DOHH2 (cell line): ENCODE results near the gene PATZ1.

ENCODE experiments used
- H3F3A ChIP-seq: fragments of 200-600 bp; sonication (generic), shearing (Covaris generic); 2 replicates; pipeline ENCODE4 v1.6.0; 2016; ENCODE audit warnings: antibody characterized with exemption, mild to moderate bottlenecking; ENCODE audit not compliant: control insufficient read depth, insufficient read depth
- H3K27ac ChIP-seq: fragments of 200-600 bp; sonication (generic); 2 replicates; pipeline ENCODE4 v1.5.1; 2014; ENCODE audit warnings: low read depth, mild to moderate bottlenecking, low read length, moderate library complexity
- H3K27me3 ChIP-seq: fragments of 200-600 bp; sonication (generic); 2 replicates; pipeline ENCODE4 v1.6.1; 2014; ENCODE audit warnings: mild to moderate bottlenecking, low read length, mixed read lengths; ENCODE audit not compliant: control insufficient read depth
- H3K36me3 ChIP-seq: fragments of 200-600 bp; sonication (generic); 2 replicates; pipeline ENCODE4 v1.6.1; 2014; ENCODE audit warnings: mild to moderate bottlenecking, low read length, moderate library complexity, mixed read lengths; ENCODE audit not compliant: control insufficient read depth
- H3K4me1 ChIP-seq: fragments of 200-600 bp; sonication (generic); 2 replicates; pipeline ENCODE4 v1.6.1; 2014; ENCODE audit warnings: mild to moderate bottlenecking, low read length, mixed read lengths; ENCODE audit not compliant: control insufficient read depth
- H3K4me2 ChIP-seq: fragments of 200-600 bp; sonication (generic); 2 replicates; pipeline ENCODE4 v1.6.0; 2014; ENCODE audit warnings: mild to moderate bottlenecking, low read length, moderate library complexity
- H3K4me3 ChIP-seq: fragments of 200-600 bp; sonication (generic); 2 replicates; pipeline ENCODE4 v1.5.1; 2014; ENCODE audit warnings: mild to moderate bottlenecking, low read length, mixed read lengths
- H3K79me2 ChIP-seq: fragments of 200-600 bp; sonication (generic); 2 replicates; pipeline ENCODE4 v1.6.1; 2014; ENCODE audit warnings: mild to moderate bottlenecking, low read length, mixed read lengths; ENCODE audit not compliant: control insufficient read depth
- H3K9me2 ChIP-seq: fragments of 200-600 bp; sonication (generic); replicated peaks from 2 replicates; pipeline ENCODE4 v1.6.1; 2014; ENCODE audit warnings: mild to moderate bottlenecking, low read length, mixed read lengths; ENCODE audit not compliant: control insufficient read depth
- H3K9me3 ChIP-seq: fragments of 200-600 bp; sonication (generic); 2 replicates; pipeline ENCODE4 v1.6.1; 2014; ENCODE audit warnings: antibody characterized with exemption, low read length, mixed read lengths; ENCODE audit not compliant: control insufficient read depth, insufficient read depth
- H4K20me1 ChIP-seq: fragments of 200-600 bp; sonication (generic); 2 replicates; pipeline ENCODE4 v1.6.0; 2014; ENCODE audit warnings: low read depth, mild to moderate bottlenecking, antibody characterized with exemption, low read length, moderate library complexity; ENCODE audit not compliant: control insufficient read depth, insufficient read depth
- EZH2phosphoT487 ChIP-seq: fragments of 200-600 bp; sonication (generic); IDR thresholded peaks from 2 replicates; pipeline ENCODE4 v1.6.1; 2017; ENCODE audit warnings: borderline replicate concordance, mild to moderate bottlenecking, antibody characterized with exemption, low read length, moderate library complexity, mixed read lengths
- TF ChIP-seq, protein P1 (sequence below): fragments of 200-600 bp; sonication (generic); IDR thresholded peaks from one replicate; pipeline ENCODE4 v1.5.1; 2014; ENCODE audit warnings: antibody characterized with exemption, mild to moderate bottlenecking, low read depth, low read length; ENCODE audit not compliant: poor library complexity, severe bottlenecking

PATZ1 gene

GRCh38 chr22:31334329-31334728, 11.8 kb downstream of the PATZ1 start:
- H3K4me3 ChIP-seq = no peak overlapping the region
- no peaks in the 10 kb centered on the region; the same call in 1 of the 2 replicates for H4K20me1 ChIP-seq
- H3K9me3 ChIP-seq = no peaks in the 10 kb centered on the region
- H3K27me3 ChIP-seq = no peaks in the 10 kb centered on the region
- no peaks in the 10 kb centered on the region for H3K4me1 ChIP-seq
- no peaks in the 10 kb centered on the region for H3K9me2 ChIP-seq
- TF ChIP-seq EZH2phosphoT487 = no peak
- TF ChIP-seq, protein P1, sequence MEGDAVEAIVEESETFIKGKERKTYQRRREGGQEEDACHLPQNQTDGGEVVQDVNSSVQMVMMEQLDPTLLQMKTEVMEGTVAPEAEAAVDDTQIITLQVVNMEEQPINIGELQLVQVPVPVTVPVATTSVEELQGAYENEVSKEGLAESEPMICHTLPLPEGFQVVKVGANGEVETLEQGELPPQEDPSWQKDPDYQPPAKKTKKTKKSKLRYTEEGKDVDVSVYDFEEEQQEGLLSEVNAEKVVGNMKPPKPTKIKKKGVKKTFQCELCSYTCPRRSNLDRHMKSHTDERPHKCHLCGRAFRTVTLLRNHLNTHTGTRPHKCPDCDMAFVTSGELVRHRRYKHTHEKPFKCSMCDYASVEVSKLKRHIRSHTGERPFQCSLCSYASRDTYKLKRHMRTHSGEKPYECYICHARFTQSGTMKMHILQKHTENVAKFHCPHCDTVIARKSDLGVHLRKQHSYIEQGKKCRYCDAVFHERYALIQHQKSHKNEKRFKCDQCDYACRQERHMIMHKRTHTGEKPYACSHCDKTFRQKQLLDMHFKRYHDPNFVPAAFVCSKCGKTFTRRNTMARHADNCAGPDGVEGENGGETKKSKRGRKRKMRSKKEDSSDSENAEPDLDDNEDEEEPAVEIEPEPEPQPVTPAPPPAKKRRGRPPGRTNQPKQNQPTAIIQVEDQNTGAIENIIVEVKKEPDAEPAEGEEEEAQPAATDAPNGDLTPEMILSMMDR = no peak
- H3F3A ChIP-seq = no peaks in the 10 kb centered on the region; the same call in 1 of the 2 replicates
- peaks cover 92% of the 10 kb centered on the region for H3K36me3 ChIP-seq
- H3K27ac ChIP-seq = no peak overlapping the region
- H3K4me2 ChIP-seq = no peak overlapping the region
- peaks cover 73% of the 10 kb centered on the region for H3K79me2 ChIP-seq

DNA sequence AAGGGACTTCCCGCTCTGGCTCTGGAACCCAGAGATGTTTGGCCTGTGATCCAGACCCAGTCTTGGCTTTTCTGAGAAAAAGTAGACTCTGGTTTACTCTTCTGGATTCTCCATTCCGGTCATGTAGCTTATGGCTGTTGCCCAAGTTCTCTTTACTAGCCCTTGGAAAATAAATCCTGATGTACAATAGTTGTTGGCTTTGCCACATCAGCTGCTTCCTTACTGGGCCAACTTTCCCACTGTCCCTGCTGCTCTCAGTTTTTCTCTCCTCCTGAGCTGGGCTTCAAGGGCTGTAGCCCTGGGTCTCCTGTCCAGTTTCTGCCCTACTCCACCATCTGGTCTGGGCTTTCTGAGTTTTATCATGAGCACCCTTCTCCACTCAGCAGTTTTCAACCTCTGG, 12.5 kb downstream of the PATZ1 start:
- Histone ChIP-seq H3K4me3 (no peak overlapping the region), H3K27ac (no peak overlapping the region), H3F3A (no peaks in the 10 kb centered on the region; the same call in 1 of the 2 replicates), H3K4me2 (no peak overlapping the region), H3K9me2 (no peaks in the 10 kb centered on the region), H4K20me1 (no peaks in the 10 kb centered on the region; the same call in 1 of the 2 replicates), H3K27me3 (no peaks in the 10 kb centered on the region), H3K9me3 (no peaks in the 10 kb centered on the region), H3K79me2 (peaks cover 66% of the 10 kb centered on the region), H3K4me1 (no peaks in the 10 kb centered on the region), H3K36me3 (peaks cover 92% of the 10 kb centered on the region)
- TF ChIP-seq, protein P1 = no peak
- TF ChIP-seq EZH2phosphoT487 = no peak

DNA sequence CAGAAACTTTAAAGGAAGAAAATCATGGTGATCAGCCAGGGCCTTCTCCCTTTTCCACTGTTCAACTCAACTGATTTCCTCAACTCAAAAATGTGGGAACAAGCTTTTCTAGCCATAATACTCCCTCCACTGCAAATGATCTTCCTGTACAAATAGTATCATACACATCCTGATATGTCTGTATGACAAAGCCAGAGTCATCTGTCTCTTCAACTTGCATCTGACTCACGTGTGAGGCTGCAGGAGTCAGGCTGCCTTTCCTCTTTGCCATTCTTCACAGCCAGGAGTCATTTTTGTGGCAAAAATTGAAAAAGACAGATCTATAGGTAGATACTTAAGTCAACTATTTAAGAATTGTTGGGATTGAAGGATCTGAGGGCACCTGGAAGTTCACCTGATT, 13.3 kb downstream of the PATZ1 start:
- H3K36me3 ChIP-seq = peaks cover 93% of the 10 kb centered on the region

More for the DNA sequence above, 13.3 kb downstream of the PATZ1 start:
- no peak for TF ChIP-seq EZH2phosphoT487
- TF ChIP-seq, protein P1 = no peak
- Histone ChIP-seq H3K79me2 (peaks cover 58% of the 10 kb centered on the region), H3K4me1 (no peaks in the 10 kb centered on the region), H4K20me1 (no peaks in the 10 kb centered on the region; the same call in 1 of the 2 replicates), H3K4me2 (no peak overlapping the region), H3K27ac (no peak overlapping the region), H3K4me3 (no peak overlapping the region), H3K9me2 (no peaks in the 10 kb centered on the region), H3K27me3 (no peaks in the 10 kb centered on the region), H3K9me3 (no peaks in the 10 kb centered on the region), H3F3A (no peaks in the 10 kb centered on the region; the same call in 1 of the 2 replicates)
